Astrocyte of the cerebellum (primary cell): ENCODE results near the gene ARHGEF10L.
A peak's percentile ranks its signal among the peaks of the same experiment; 100 is the strongest.

ENCODE experiments used
- DNase-seq: peaks from one replicate; pipeline ENCODE4 v3.0.0-alpha.2; 2011; ENCODE audit warnings: low read depth
- H3K4me3 ChIP-seq: 2 replicates; pipeline ENCODE4 v1.5.1; 2011; ENCODE audit warnings: mild to moderate bottlenecking, low read depth, low read length, moderate library complexity
- CTCF ChIP-seq: IDR thresholded peaks from 2 replicates; pipeline ENCODE4 v1.5.1; 2012; ENCODE audit warnings: low read length, low read depth, moderate library complexity, mild to moderate bottlenecking; ENCODE audit errors: missing control alignments
- in situ Hi-C: cut with HindIII; loops from 2 replicates; pipeline ENCODE4 v1.10.0; 2017; ENCODE audit warnings: low sequenced_read_pairs

Gene ARHGEF10L

GRCh38 chr1:17585266-17585987, 45.9 kb downstream of the ARHGEF10L start:
- H3K4me3 ChIP-seq, result no peak overlapping the region
- in situ Hi-C loops, result no loop called here
- no peak for DNase-seq
- no peak for TF ChIP-seq CTCF

- in situ Hi-C loops, result no loop called here
- peak; percentile 34 for DNase-seq
- no peak overlapping the region for H3K4me3 ChIP-seq
- no peak for TF ChIP-seq CTCF
Measured at GRCh38 chr1:17586172-17586964, 46.9 kb downstream of the ARHGEF10L start.

- no peak overlapping the region for H3K4me3 ChIP-seq
- in situ Hi-C loops, result no loop called here
- no peak for TF ChIP-seq CTCF
- peak; percentile 68 for DNase-seq
Measured at GRCh38 chr1:17587693-17588047, 48.2 kb downstream of the ARHGEF10L start.

- peak; percentile 69 for DNase-seq
- in situ Hi-C loops, result no loop called here
- no peak overlapping the region for H3K4me3 ChIP-seq
Measured at GRCh38 chr1:17588048-17588871, 48.8 kb downstream of the ARHGEF10L start.

GRCh38 chr1:17591814-17592430, 52.4 kb downstream of the ARHGEF10L start:
- H3K4me3 ChIP-seq, result no peak overlapping the region
- in situ Hi-C loops, result no loop called here
- DNase-seq, result no peak
- no peak for TF ChIP-seq CTCF

More at GRCh38 chr1:17588048-17588871, 48.8 kb downstream of the ARHGEF10L start:
- no peak for TF ChIP-seq CTCF

GRCh38 chr1:17594026-17594425, 54.5 kb downstream of the ARHGEF10L start:
- in situ Hi-C loops, result no loop called here

More at GRCh38 chr1:17594026-17594425, 54.5 kb downstream of the ARHGEF10L start:
- H3K4me3 ChIP-seq, result no peak overlapping the region
- TF ChIP-seq CTCF, result no peak
- no peak for DNase-seq
